ENCODE data around the gene SPAG7. TPM values are rescaled to one million over a fixed set of nuclear protein-coding genes. Genes with fewer than 3 reads are reported as not detected.

SPAG7 gene, protein sequence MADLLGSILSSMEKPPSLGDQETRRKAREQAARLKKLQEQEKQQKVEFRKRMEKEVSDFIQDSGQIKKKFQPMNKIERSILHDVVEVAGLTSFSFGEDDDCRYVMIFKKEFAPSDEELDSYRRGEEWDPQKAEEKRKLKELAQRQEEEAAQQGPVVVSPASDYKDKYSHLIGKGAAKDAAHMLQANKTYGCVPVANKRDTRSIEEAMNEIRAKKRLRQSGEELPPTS
- total RNA-seq = 10 to 100 TPM; 54.9 to 66.1 TPM
- polyA plus RNA-seq (ENCODE audit: insufficient read depth, low read depth, low replicate concordance) = 79.5 TPM
- long read RNA-seq, donor 1, transcript SPAG7-207 (6 exons, 1,094 nt) = minor isoform, 6 of 53 reads
- long read RNA-seq, donor 1, transcript SPAG7-201 (7 exons, 1,058 nt) = major isoform, 40 of 53 reads
- long read RNA-seq, donor 1, partial matches to known transcripts = 7 of 53 reads
- long read RNA-seq, donor 1, other reads (novel, unspliced or antisense) = 0 of 53 reads
- long read RNA-seq, donor 2, transcript SPAG7-201 (7 exons, 1,058 nt) = major isoform, 24 of 37 reads
- long read RNA-seq, donor 2, partial matches to known transcripts = 7 of 37 reads
- long read RNA-seq, donor 2, other reads (novel, unspliced or antisense) = 0 of 37 reads

GRCh38 chr17:4967539-4968485 is at the start of gene SPAG7:
SPAG7 (minus strand) TSS chr17:4967817; CDS start chr17:4967804, 13 bp downstream.
- H3K27me3 ChIP-seq = no peaks in the 10 kb centered on the region
- peak; percentile 23 for TF ChIP-seq POLR2A (IDR thresholded peaks at IDR 0.05)
- TF ChIP-seq, protein P1, sequence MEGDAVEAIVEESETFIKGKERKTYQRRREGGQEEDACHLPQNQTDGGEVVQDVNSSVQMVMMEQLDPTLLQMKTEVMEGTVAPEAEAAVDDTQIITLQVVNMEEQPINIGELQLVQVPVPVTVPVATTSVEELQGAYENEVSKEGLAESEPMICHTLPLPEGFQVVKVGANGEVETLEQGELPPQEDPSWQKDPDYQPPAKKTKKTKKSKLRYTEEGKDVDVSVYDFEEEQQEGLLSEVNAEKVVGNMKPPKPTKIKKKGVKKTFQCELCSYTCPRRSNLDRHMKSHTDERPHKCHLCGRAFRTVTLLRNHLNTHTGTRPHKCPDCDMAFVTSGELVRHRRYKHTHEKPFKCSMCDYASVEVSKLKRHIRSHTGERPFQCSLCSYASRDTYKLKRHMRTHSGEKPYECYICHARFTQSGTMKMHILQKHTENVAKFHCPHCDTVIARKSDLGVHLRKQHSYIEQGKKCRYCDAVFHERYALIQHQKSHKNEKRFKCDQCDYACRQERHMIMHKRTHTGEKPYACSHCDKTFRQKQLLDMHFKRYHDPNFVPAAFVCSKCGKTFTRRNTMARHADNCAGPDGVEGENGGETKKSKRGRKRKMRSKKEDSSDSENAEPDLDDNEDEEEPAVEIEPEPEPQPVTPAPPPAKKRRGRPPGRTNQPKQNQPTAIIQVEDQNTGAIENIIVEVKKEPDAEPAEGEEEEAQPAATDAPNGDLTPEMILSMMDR (IDR thresholded peaks at IDR 0.05) = peak in 2 of 3 experiments; percentile 5 to 18
- 0 to 1% methylated on average over 28 to 66 of the region's 66 CpGs for WGBS, 2 donors
- peak; percentile 96 for DNase-seq
- peaks cover 22% of the 10 kb centered on the region for H3K4me1 ChIP-seq
- peak within 1 kb of the TSS; percentile 67 to 76 for H3K4me3 ChIP-seq
- H3K27ac ChIP-seq = peak within 1 kb of the TSS; percentile 87 to 97
- H3K9me3 ChIP-seq = no peaks in the 10 kb centered on the region
- H3K36me3 ChIP-seq (ENCODE audit: low read depth, missing control alignments) = no peaks in the 10 kb centered on the region
- intact Hi-C loops (cut with DNase I; ENCODE audit: low total_unique reads) = no loop called here

- H3K9me3 ChIP-seq = no peaks in the 10 kb centered on the region
- DNase-seq = no peak
- intact Hi-C loops (cut with DNase I; ENCODE audit: low total_unique reads) = no loop called here
- H3K4me1 ChIP-seq = no peaks in the 10 kb centered on the region
- 60 to 85% methylated on average over 2 to 4 of the region's 4 CpGs for WGBS, 2 donors
- no peak overlapping the region for H3K27ac ChIP-seq
- H3K4me3 ChIP-seq = no peak overlapping the region
- H3K36me3 ChIP-seq (ENCODE audit: low read depth, missing control alignments) = no peaks in the 10 kb centered on the region
- TF ChIP-seq, protein P1 (IDR thresholded peaks at IDR 0.05) = no peak
- no peak for TF ChIP-seq POLR2A (IDR thresholded peaks at IDR 0.05)
- H3K27me3 ChIP-seq = no peaks in the 10 kb centered on the region
These were observed 46.7 kb upstream of the SPAG7 start for GRCh38 chr17:5014357-5014756.

DNA sequence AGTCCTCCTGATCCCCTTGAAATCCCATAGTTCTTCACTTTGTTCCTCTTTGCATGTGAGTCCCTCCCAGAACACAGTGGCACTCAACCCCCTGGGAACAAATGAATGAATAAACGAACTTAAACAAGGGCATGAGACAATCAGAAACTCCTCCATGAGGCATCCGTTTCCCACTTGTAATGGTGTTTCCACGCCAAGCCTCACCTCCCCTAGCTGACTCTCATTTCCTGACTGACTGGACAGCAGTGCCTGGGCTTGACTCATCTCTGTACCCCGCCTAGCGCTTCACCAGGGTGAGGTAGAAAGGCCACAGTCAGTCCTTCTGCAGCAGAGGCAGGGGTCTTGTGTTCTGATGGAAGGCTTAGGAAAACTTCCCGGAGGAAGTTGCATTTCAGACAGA is 44.3 kb upstream of the SPAG7 start:
- Histone ChIP-seq H3K9me3 (no peaks in the 10 kb centered on the region), H3K4me1 (no peaks in the 10 kb centered on the region), H3K27ac (no peak overlapping the region), H3K36me3 (ENCODE audit: low read depth, missing control alignments) (no peaks in the 10 kb centered on the region), H3K4me3 (no peak overlapping the region), H3K27me3 (no peaks in the 10 kb centered on the region)
- DNase-seq = no peak
- WGBS, 2 donors = 86 to 87% methylated on average over 6 of the region's 6 CpGs
- TF ChIP-seq, protein P1 (IDR thresholded peaks at IDR 0.05) = no peak
- TF ChIP-seq POLR2A (IDR thresholded peaks at IDR 0.05) = no peak
- intact Hi-C loops (cut with DNase I; ENCODE audit: low total_unique reads) = no loop called here

DNA sequence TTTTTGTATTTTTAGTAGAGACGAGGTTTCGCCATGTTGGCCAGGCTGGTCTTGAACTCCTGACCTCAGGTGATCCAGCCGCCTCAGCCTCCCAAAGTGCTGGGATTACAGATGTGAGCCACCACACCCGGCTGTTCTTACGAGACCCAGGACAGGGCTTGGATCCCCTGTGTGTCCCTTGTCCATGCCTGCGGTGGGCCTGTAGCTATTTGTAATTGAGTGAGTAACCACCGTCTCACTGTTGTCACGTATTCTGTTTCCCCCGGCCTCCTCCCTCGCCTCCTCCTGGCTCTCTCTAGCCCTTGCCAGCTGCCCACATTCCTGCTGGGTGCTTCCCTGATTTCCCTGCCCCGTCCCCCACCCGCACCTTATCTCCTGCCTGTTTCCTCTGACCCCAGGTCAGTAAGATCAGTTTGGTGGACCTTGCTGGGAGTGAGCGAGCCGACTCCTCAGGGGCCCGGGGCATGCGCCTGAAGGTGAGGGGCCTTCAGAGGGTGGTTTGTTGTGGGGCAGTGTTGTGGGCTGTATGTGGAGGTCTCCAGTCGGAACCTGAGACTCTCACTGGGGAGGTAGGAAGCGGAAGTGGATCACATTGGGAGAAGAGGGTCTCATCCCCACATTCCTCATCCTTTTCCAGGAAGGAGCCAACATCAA is 35.7 kb upstream of the SPAG7 start:
- no peak for DNase-seq
- H3K36me3 ChIP-seq (ENCODE audit: low read depth, missing control alignments) = no peaks in the 10 kb centered on the region
- 91 to 94% methylated on average over 18 of the region's 18 CpGs for WGBS, 2 donors
- H3K9me3 ChIP-seq = no peaks in the 10 kb centered on the region
- no peaks in the 10 kb centered on the region for H3K27me3 ChIP-seq
- intact Hi-C loops (cut with DNase I; ENCODE audit: low total_unique reads) = no loop called here
- H3K4me3 ChIP-seq = no peak overlapping the region
- peaks cover 20% of the 10 kb centered on the region for H3K4me1 ChIP-seq
- TF ChIP-seq POLR2A (IDR thresholded peaks at IDR 0.05) = no peak
- TF ChIP-seq, protein P1 (IDR thresholded peaks at IDR 0.05) = no peak
- H3K27ac ChIP-seq = no peak overlapping the region
